ENCODE data around the gene RTN4R. TPM values are rescaled to one million over a fixed set of nuclear protein-coding genes. Genes with fewer than 3 reads are reported as not detected.

The RTN4R gene
- total and polyA plus RNA-seq, 2 donors (not counting 1 experiment from before 2014, with no cell fraction given), result 0.42 to 0.79 TPM

DNA sequence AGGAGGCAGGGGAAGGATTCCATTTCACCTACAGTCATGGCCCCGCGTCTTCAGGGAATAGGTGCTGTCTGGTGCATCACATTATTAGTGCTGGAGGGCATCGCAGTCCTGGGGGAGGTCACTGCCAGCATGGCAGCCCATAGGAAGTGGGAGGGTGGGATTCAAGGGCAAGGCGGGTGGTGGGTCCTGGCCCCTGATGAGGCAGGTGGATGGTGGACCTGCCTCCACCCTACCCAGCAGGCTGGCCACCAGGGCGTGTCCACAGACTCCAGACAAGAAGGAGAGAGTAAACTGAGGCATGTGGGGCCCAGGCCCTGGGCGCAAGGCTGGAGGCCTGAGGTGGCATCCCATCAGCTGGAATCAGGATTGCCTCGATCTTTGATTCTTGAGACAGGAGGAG lies 53.3 kb downstream of the RTN4R start:
- peaks cover 7% of the 10 kb centered on the region for H3K4me1 Mint-ChIP-seq
- Histone ChIP-seq H3K9ac (ENCODE audit: low read length) (no peak overlapping the region), H3K27ac (ENCODE audit: low read length in 2 of 2) (no peak overlapping the region), H3K27me3 (replicated peaks in 1 of 4; ENCODE audit: control extremely low read depth in 1 of 4, control insufficient read depth in 3 of 4, insufficient read depth in 4 of 4, low read length in 3 of 4) (peaks cover 0 to 10% (median 0%) of the 10 kb centered on the region in 4 experiments), H2AFZ (ENCODE audit: insufficient read depth, low read depth, low read length, poor library complexity, severe bottlenecking) (no peak overlapping the region), H3K36me3 (replicated peaks in 1 of 2; ENCODE audit: control extremely low read depth in 1 of 2, control insufficient read depth in 1 of 2, extremely low read depth in 1 of 2, insufficient read depth in 2 of 2, low read length in 1 of 2) (no peaks in the 10 kb centered on the region), H3K4me2 (replicated peaks; ENCODE audit: low read depth, low read length, poor library complexity, severe bottlenecking) (no peak overlapping the region), H3K4me1 (ENCODE audit: control insufficient read depth in 2 of 2, insufficient read depth in 2 of 2, low read length in 2 of 2) (peaks cover 0 to 9% of the 10 kb centered on the region in 2 donors), H4K20me1 (ENCODE audit: control insufficient read depth, insufficient read depth, low read length, poor library complexity, severe bottlenecking) (peaks cover 6% of the 10 kb centered on the region), H3K9me3 (ENCODE audit: control extremely low read depth in 1 of 3, control insufficient read depth in 2 of 3, insufficient read depth in 1 of 3, low read length in 2 of 3) (peaks cover 0 to 6% (median 2%) of the 10 kb centered on the region in 3 donors), H3K4me3 (ENCODE audit: control extremely low read depth in 1 of 5, extremely low read depth in 1 of 5, insufficient read depth in 1 of 5, low read depth in 2 of 5, low read length in 4 of 5) (no peak overlapping the region), H3K79me2 (ENCODE audit: control insufficient read depth, insufficient read depth, low read length) (no peaks in the 10 kb centered on the region)
- 96% methylated on average over 7 of the region's 7 CpGs for WGBS (ENCODE audit: insufficient coverage)
- H3K9me3 Mint-ChIP-seq (ENCODE audit: insufficient read depth), result no peaks in the 10 kb centered on the region
- ChIA-PET CTCF (no interaction called here), POLR2A (no interaction called here)
- no peak for TF ChIP-seq EZH2 (IDR thresholded peaks at IDR 0.05; ENCODE audit: borderline replicate concordance, insufficient read depth, low read depth, low read length, poor library complexity, severe bottlenecking)
- no peak for TF ChIP-seq CTCF (IDR thresholded peaks at IDR 0.05)
- ATAC-seq (ENCODE audit: low read depth), result no peak
- no peak overlapping the region for H3K27ac Mint-ChIP-seq
- DNase-seq, result no peak
- peaks cover 9% of the 10 kb centered on the region for H3K27me3 Mint-ChIP-seq
- H3K4me3 Mint-ChIP-seq, result no peak overlapping the region
- intact Hi-C loops (cut with micrococcal nuclease), result no loop called here

DNA sequence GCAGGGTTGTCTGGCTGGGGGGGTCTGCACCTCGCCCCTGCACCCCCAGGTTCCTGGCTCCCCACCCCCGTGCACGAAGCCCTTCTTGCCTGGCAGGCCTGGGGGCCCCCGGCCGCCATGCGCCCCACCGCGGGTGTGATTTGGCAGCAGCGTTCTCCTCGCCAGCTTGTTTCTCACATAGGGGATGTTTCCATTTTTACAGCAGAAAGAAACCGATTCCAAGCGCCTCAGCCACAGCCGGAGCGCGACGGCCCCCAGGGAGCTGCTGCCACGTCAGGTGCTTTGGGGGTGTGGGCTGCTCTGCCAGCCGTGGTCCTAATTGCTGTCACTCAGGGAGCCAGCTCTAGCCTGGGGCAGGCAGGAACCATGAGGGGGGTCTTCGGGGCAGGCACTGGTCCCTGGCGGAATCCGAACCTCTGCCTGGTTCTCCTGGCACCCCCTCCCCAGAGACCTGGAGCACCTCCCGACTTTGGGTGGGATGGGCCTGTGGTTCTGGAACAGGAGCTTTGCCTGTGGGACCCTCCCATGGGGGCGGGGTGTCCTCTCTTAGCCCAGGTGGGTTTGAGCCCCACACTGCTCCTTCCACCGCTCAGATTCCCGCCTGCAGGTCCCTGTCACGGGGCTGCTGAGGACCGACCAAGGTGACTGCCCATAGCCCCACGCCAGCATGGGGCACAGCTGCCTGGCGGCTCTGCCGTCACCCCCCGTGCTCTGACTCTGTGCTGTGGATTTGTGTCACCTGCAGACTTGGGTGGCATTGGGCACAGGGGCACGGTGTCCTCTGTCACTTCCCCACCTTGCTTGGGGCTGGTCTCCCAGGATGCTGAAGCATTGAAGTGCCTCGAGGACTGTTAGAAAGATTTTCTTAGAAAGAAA lies 54.0 kb downstream of the RTN4R start:
- Histone ChIP-seq H3K4me2 (replicated peaks; ENCODE audit: low read depth, low read length, poor library complexity, severe bottlenecking) (peak overlapping the region; percentile 18), H3K27ac (ENCODE audit: low read length in 2 of 2) (no peak overlapping the region), H3K9ac (ENCODE audit: low read length) (no peak overlapping the region), H4K20me1 (ENCODE audit: control insufficient read depth, insufficient read depth, low read length, poor library complexity, severe bottlenecking) (peaks cover 6% of the 10 kb centered on the region), H3K36me3 (replicated peaks in 1 of 2; ENCODE audit: control extremely low read depth in 1 of 2, control insufficient read depth in 1 of 2, extremely low read depth in 1 of 2, insufficient read depth in 2 of 2, low read length in 1 of 2) (no peaks in the 10 kb centered on the region), H3K79me2 (ENCODE audit: control insufficient read depth, insufficient read depth, low read length) (no peaks in the 10 kb centered on the region), H3K4me1 (ENCODE audit: control insufficient read depth in 2 of 2, insufficient read depth in 2 of 2, low read length in 2 of 2) (peaks cover 0 to 9% of the 10 kb centered on the region in 2 donors), H2AFZ (ENCODE audit: insufficient read depth, low read depth, low read length, poor library complexity, severe bottlenecking) (no peak overlapping the region), H3K27me3 (replicated peaks in 1 of 4; ENCODE audit: control extremely low read depth in 1 of 4, control insufficient read depth in 3 of 4, insufficient read depth in 4 of 4, low read length in 3 of 4) (peaks cover 0 to 10% (median 0%) of the 10 kb centered on the region in 4 experiments), H3K4me3 (ENCODE audit: control extremely low read depth in 1 of 5, extremely low read depth in 1 of 5, insufficient read depth in 1 of 5, low read depth in 2 of 5, low read length in 4 of 5) (no peak overlapping the region), H3K9me3 (ENCODE audit: control extremely low read depth in 1 of 3, control insufficient read depth in 2 of 3, insufficient read depth in 1 of 3, low read length in 2 of 3) (no peaks in the 10 kb centered on the region)
- no peak for TF ChIP-seq CTCF (IDR thresholded peaks at IDR 0.05)
- no peak for TF ChIP-seq EZH2 (IDR thresholded peaks at IDR 0.05; ENCODE audit: borderline replicate concordance, insufficient read depth, low read depth, low read length, poor library complexity, severe bottlenecking)
- Mint-ChIP-seq H3K27me3 (peaks cover 9% of the 10 kb centered on the region), H3K4me1 (peaks cover 7% of the 10 kb centered on the region), H3K27ac (no peak overlapping the region), H3K4me3 (no peak overlapping the region), H3K9me3 (ENCODE audit: insufficient read depth) (no peaks in the 10 kb centered on the region)
- WGBS (ENCODE audit: insufficient coverage), result 32% methylated on average over 30 of the region's 33 CpGs
- intact Hi-C loops (cut with micrococcal nuclease), result no loop called here
- CTCF ChIA-PET, result no interaction called here
- ATAC-seq (ENCODE audit: low read depth) (peak; percentile 28), DNase-seq (peak; percentile 30)
- POLR2A ChIA-PET, result no interaction called here
